GM19397 (cell line): ENCODE results near the gene PLCB2.
A peak's percentile ranks its signal among the peaks of the same experiment; 100 is the strongest.

Experiments used
- ATAC-seq: cut with Tn5 transposase; IDR thresholded peaks from one replicate; pipeline ENCODE4 v1.9.1; 2021; ENCODE audit warnings: mild to moderate bottlenecking, moderate library complexity; ENCODE audit not compliant: unreplicated experiment

PLCB2 gene

GRCh38 chr15:40342416-40343320 is 34.9 kb upstream of the PLCB2 start:
- ATAC-seq, result no peak

DNA sequence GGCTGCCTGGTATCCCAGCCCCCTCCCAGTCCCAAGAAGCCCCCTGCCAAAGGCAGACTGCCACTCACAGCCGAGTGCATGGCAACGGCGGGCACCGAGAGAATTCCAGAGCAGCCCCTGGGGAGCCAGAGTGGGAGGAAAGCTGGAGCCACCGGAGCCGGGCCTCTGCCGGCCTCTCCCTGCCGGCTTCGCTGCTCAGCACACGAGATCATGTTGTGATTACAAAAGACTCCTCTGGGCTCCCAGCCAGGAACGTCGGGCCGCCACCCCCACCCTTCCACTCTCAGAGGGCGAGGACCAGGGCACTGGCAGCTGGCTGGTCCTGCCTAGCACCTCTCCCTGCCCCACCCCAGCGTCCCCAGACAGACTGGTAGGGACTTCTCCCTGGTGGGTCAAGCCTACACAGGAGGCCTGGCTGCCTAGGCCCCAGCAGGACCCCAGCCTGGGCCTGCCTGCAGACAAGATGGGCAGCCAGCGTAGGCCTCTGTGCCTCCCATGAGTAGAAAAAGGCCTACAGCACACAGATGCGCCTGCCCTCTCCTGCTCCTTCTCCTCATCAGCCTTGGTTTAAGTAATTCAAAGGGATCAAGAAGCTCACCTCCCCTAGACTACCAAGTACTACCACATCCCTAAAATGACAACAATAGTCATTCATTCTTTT is 33.1 kb upstream of the PLCB2 start, which contains the start of gene CCDC9B:
CCDC9B (minus strand) TSS at position 200 of the 661 bp plus-strand sequence; CDS start at position 80, 120 bp downstream.
- ATAC-seq, result no peak

DNA sequence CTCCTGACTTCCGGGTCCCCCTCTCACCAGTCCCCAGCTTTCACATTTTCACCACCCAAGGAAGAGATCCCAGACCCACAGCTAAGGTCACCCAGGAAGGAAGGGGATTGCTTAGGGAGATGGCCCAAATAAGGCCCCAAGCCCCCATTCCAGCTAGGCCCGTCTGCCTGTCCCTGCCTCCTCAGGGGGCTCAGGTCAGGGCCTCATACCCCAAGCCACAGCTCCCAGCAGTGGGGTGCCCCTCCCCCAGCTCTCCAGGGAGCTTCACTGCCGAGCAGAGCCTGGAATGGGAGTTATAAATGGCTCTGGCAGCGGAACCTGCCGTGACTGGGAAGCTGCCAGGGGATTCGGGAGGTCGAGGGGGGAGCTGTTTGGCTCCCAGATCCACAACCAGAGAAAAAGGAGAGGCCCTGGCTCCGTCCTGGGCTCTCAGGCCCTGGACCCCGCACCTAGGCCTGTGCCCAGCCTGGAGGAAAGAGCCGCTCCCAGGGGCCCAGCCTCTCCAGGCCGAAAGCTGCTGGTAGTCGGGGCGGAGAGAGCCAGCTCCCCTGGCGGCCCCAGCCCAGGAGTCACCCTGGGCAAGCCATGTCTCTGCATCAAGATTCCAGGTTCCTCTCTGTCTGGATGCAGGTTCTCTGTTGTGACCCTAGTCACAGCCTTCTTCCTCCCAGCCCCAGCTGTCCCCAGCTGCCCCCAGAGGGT is 32.5 kb upstream of the PLCB2 start:
- no peak for ATAC-seq

- ATAC-seq, result no peak
Observed at GRCh38 chr15:40339621-40339945, 31.8 kb upstream of the PLCB2 start.

DNA sequence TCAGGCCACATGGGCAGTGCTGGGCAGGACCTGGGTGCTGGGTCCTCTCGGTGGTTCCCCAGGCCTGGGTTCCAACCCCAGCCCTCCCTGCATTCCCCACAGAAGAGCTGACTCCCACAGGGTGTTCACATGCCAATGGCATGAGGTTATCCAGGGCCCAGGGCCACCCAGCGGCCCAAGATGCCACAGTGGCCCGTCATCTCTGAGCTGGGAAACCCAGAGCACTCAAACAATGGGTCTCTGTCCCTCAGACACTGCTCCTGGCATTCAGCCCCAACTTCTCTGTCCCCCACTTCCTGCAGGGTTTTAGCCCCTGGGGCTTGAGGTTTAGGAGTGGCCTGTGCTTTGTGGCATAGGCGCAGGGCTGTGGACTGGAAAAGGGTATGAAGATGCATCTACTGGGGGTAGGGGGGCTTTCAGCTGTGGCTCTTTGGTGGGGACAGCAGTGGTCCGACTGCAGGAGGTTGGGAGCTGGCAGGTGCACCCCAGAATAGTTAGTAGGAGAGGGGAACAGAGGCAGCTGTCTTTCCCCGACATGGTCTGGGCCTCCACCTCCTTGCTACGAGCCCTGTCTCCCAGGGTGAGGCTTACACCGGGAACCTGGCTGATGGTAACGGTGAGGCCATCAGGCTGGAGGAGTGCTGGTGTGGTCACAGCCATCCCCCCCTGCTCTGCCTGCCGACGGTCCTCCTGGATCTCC is 31.3 kb upstream of the PLCB2 start:
- ATAC-seq, result no peak

- ATAC-seq, result peak; percentile 58
Observed at GRCh38 chr15:40338041-40338657, 30.4 kb upstream of the PLCB2 start.

DNA sequence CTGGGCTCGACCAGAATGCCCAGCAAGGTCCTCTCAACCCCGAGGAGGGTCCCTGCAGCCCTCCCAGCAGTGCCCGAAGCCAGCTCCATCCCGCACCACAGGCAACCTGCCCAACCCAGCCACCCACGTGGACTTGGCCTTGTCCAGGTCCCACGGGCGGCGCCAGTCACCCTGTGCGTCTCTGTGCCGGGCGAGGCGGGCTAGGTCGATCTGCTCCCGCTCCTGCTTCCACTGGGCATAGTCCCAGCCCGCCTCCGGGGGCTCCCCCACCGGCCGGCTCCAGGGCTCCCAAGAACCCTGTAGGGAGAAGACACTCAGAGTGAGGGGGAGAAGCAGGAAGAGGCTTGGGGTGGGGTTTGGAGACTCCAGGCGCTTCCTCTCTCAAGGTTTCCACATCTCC is 29.9 kb upstream of the PLCB2 start:
- ATAC-seq, result no peak

DNA sequence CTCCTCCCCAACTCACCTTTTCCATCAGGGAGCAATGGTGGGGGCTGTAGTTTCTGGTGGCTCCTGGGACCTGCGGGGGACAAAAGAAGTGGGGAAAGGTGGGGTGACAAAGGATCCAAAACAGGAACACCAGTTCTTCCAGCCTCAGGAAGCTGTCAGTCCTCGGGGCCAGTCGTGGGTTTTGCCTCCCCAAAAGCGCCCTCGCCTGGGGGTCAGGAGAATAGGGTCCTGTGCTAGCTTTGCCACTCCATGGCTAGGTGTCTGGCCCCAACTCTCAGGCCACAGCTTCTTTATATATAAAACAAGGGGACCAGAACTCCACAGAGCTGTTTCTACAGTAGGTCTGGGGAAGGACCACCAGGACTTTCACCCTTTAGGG is 29.0 kb upstream of the PLCB2 start:
- no peak for ATAC-seq

- ATAC-seq, result no peak
Observed at GRCh38 chr15:40335938-40336743, 28.4 kb upstream of the PLCB2 start.

GRCh38 chr15:40334941-40335795 is 27.4 kb upstream of the PLCB2 start:
- no peak for ATAC-seq

- ATAC-seq, result no peak
Observed at GRCh38 chr15:40334541-40334940, 26.8 kb upstream of the PLCB2 start.

- no peak for ATAC-seq
Observed at GRCh38 chr15:40333922-40334492, 26.3 kb upstream of the PLCB2 start.

DNA sequence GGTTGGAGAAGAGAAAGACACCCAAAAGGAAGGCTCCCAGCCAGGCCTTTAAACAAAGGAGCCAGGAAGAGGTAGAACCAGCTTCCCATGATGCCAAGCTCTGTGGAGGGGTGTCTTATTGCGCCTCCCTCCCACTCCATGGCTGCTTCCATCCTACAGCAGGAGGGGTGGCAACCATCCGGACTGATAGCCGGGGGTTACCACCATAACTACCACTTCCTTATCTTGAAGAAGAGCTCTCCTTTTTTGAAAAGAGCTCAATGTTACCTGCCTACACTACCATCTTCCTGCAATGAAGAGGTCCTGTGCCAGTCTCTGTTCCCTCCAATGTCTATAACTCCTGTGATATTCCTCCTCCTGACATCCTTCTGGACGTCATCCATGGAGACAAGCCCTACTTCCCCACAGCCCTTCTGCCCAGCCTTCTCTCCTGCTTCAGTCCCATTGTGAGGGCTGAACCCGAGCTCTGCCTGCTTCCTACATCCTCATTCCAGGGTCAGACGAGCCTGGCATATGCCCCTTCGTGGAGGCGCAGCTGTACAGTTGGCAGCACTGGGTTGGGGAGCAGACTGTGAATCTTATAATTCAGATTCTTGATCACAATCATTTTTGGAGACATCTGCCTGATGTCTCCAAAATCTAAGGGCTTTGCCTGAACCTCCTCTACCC is 24.5 kb upstream of the PLCB2 start:
- ATAC-seq, result no peak

GRCh38 chr15:40331637-40332036 is 23.9 kb upstream of the PLCB2 start:
- ATAC-seq, result no peak

DNA sequence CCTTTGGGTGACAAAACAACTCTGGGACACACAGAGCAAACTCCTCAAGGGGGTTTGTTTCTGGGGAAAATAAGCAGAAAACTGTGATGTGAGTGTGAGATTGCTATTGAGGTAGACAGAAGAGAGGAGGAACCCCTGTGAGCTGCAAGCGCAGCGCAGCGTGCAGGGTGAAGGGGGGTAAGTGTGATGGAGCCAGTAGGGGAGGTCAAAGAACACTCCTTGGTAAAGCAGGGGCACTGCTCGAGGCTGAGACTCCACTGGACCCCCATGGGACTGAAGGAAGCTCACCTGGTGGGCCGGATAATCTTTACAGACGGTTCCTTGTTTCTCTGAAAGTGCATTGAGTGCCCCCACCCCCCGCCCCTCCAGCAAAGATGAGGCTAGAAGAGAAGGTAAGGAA is 23.3 kb upstream of the PLCB2 start:
- no peak for ATAC-seq

GRCh38 chr15:40330368-40330836 is 22.7 kb upstream of the PLCB2 start:
- ATAC-seq, result no peak

DNA sequence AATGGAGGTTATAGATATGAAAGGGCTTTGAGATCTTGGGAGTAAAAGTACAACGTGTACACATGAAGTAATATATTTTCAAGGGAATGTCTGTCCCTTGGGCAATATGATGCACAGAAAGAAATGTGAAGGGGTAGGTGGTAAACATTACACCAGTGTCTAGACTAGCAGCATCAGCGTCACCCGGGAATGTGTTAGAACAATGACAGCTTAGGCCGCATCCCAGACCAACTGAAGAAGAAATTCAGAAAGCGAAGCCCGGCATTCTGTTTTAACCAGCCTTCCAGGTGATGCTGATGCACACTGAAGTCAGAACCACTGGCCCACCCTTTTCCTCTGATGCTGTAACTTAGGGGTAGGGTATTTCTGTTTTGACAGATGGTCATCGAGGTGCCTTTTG is 22.1 kb upstream of the PLCB2 start:
- ATAC-seq, result no peak

DNA sequence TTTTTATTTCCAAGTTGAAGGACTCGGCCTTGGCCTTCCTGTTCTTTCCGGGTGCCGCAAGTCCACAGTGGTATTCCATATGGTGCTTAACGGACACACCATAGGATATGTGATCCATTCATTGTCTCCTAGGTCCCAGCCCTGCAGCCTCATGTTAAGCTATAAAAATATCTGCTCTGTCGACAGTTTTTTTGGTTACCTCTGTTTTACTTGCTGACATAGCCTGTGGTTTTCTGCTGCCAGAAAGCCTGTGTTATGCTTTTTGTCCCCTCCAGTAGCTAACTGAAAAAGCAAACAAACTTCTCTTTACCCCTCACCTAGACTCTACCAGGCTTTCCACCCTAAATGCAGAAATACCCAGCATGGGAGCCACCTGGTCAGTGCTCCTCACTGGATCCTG is 21.0 kb upstream of the PLCB2 start:
- no peak for ATAC-seq
